HCT116 (cell line): ENCODE measurements around the gene HLA-DOA. TPM values are rescaled to one million over a fixed set of nuclear protein-coding genes. Genes with fewer than 3 reads are reported as not detected.
A peak's percentile ranks its signal among the peaks of the same experiment; 100 is the strongest.

Source experiments
- ATAC-seq: fragments of 200-7000 bp; cut with Tn5 transposase; 2 replicates; pipeline ENCODE4 v1.9.1; 2020; ENCODE audit warnings: mild to moderate bottlenecking, moderate library complexity
- BruUV-seq: library from RNA; stranded (reverse); fragments of 400-500 nt; replicated peaks from 2 replicates; lab custom pipeline; 2021; lab: Mats Ljungman, UMichigan
- CTCF ChIA-PET: fragments of 300-600 bp; sonication (Branson Sonifier 250); formaldehyde crosslinking; loops from one replicate; lab custom pipeline; 2021; ENCODE audit warnings: antibody characterized with exemption; lab: Charles Lee
- POLR2A ChIA-PET: fragments of 300-600, 350-600 bp; sonication (Branson Sonifier 250); formaldehyde crosslinking; loops from one replicate; lab custom pipeline; 2021; ENCODE audit warnings: antibody characterized with exemption; lab: Charles Lee
- RAD21 ChIA-PET, 2 experiments: fragments of 300-600 bp; sonication (Branson Sonifier 250); formaldehyde crosslinking; loops; one replicate each; lab custom pipeline; 2023; ENCODE audit warnings: low total read pairs in 2 of 2; ENCODE audit not compliant: uncharacterized antibody in 2 of 2, unreplicated experiment in 2 of 2, low non-redundant PET in 1 of 2; lab: Charles Lee
- DNase-seq: peaks from one replicate; pipeline ENCODE4 v3.0.0-alpha.2; 2010; ENCODE audit warnings: low read depth, low spot score
- H2AFZ ChIP-seq: fragments of 200-600 bp; shearing (Covaris generic), sonication (generic); 2 replicates; pipeline ENCODE4 v1.6.1; 2017; ENCODE audit warnings: low read depth, mixed run types, mixed read lengths, antibody characterized with exemption, low read length; ENCODE audit not compliant: poor library complexity, severe bottlenecking
- H3K27ac ChIP-seq: 2 replicates; pipeline ENCODE4 v1.5.1; 2012; ENCODE audit warnings: low read depth, low read length
- H3K27me3 ChIP-seq: fragments of 200-600 bp; sonication (generic); 2 replicates; pipeline ENCODE4 v1.6.1; 2016; ENCODE audit warnings: mixed run types, low read length, mixed read lengths; ENCODE audit not compliant: insufficient read depth
- H3K36me3 ChIP-seq, 2 experiments: fragments of 200-500 bp in 1 of 2; fragments of 200-600 bp in 1 of 2; sonication (Bioruptor generic) in 1 of 2; sonication (generic) in 1 of 2; 2 replicates each; pipeline versions ENCODE4 v1.5.1 to v1.6.1; 2014 to 2016; ENCODE audit warnings: low read length in 2 of 2, inconsistent platforms in 1 of 2, mixed read lengths in 1 of 2, mixed run types in 1 of 2; ENCODE audit not compliant: insufficient read depth in 2 of 2, control insufficient read depth in 1 of 2
- H3K4me1 ChIP-seq, 2 experiments: fragments of 200-600 bp in 1 of 2; sonication (generic) in 1 of 2; 2 replicates each; pipeline versions ENCODE4 v1.5.1 to v1.6.1; 2012 to 2017; ENCODE audit warnings: low read length in 2 of 2, inconsistent platforms in 1 of 2, mild to moderate bottlenecking in 1 of 2, mixed read lengths in 1 of 2, mixed run types in 1 of 2, moderate library complexity in 1 of 2; ENCODE audit not compliant: insufficient read depth in 2 of 2, control insufficient read depth in 1 of 2
- H3K4me2 ChIP-seq: fragments of 200-600 bp; sonication (generic); 2 replicates; pipeline ENCODE4 v1.6.1; 2017; ENCODE audit warnings: mixed run types, low read length, mixed read lengths
- H3K4me3 ChIP-seq, 2 experiments: fragments of 200-600 bp in 1 of 2; sonication (generic) in 1 of 2; replicated peaks in 1 of 2; 2 replicates each; pipeline ENCODE4 v1.5.1; 2011 to 2016; ENCODE audit warnings: low read length in 2 of 2, control low read depth in 1 of 2, low read depth in 1 of 2, mild to moderate bottlenecking in 1 of 2, mixed read lengths in 1 of 2, mixed run types in 1 of 2
- H3K79me2 ChIP-seq: fragments of 200-600 bp; sonication (generic); 2 replicates; pipeline ENCODE4 v1.6.1; 2017; ENCODE audit warnings: mild to moderate bottlenecking, mixed run types, low read length, moderate library complexity, mixed read lengths; ENCODE audit not compliant: insufficient read depth
- H3K9ac ChIP-seq: fragments of 200-600 bp; sonication (generic); 2 replicates; pipeline ENCODE4 v1.6.1; 2016; ENCODE audit warnings: low read length, mixed read lengths
- H3K9me2 ChIP-seq: fragments of 200-600 bp; sonication (generic), shearing (Covaris generic); 2 replicates; pipeline ENCODE4 v1.6.1; 2017; ENCODE audit warnings: mixed run types, mild to moderate bottlenecking, moderate library complexity; ENCODE audit not compliant: insufficient read depth
- H3K9me3 ChIP-seq, 2 experiments: fragments of 200-500 bp in 1 of 2; fragments of 200-600 bp in 1 of 2; sonication (Bioruptor generic) in 1 of 2; sonication (generic) in 1 of 2; 2 replicates each; pipeline ENCODE4 v1.6.1; 2014 to 2017; ENCODE audit warnings: low read length in 2 of 2, mixed read lengths in 2 of 2, inconsistent platforms in 1 of 2, low read depth in 1 of 2, mild to moderate bottlenecking in 1 of 2, mixed run types in 1 of 2, moderate library complexity in 1 of 2; ENCODE audit not compliant: control insufficient read depth in 1 of 2, insufficient read depth in 1 of 2
- H4K20me1 ChIP-seq: fragments of 200-600 bp; sonication (generic), shearing (Covaris generic); 2 replicates; pipeline ENCODE4 v1.6.1; 2017; ENCODE audit warnings: mixed run types, mild to moderate bottlenecking, moderate library complexity; ENCODE audit not compliant: insufficient read depth
- CBX3 ChIP-seq: IDR thresholded peaks from 2 replicates; pipeline ENCODE4 v1.6.1; 2012; ENCODE audit warnings: low read depth
- CEBPB ChIP-seq: IDR thresholded peaks from 2 replicates; pipeline ENCODE4 v1.6.1; 2012; ENCODE audit warnings: low read depth
- EZH2 ChIP-seq: fragments of 200-600 bp; sonication (generic); IDR thresholded peaks from 2 replicates; pipeline ENCODE4 v1.6.1; 2017; ENCODE audit warnings: antibody characterized with exemption, mixed run types
- FOSL1 ChIP-seq: IDR thresholded peaks from 2 replicates; pipeline ENCODE4 v1.6.1; 2012; ENCODE audit warnings: low read depth
- JUND ChIP-seq: IDR thresholded peaks from 2 replicates; pipeline ENCODE4 v1.6.1; 2012
- POLR2AphosphoS5 ChIP-seq: IDR thresholded peaks from 2 replicates; pipeline ENCODE4 v1.6.1; 2011; ENCODE audit warnings: mild to moderate bottlenecking, low read depth, low read length, moderate library complexity
- RAD21 ChIP-seq: IDR thresholded peaks from 2 replicates; pipeline ENCODE4 v1.6.1; 2012; ENCODE audit warnings: low read depth, mild to moderate bottlenecking
- SIN3A ChIP-seq: IDR thresholded peaks from 2 replicates; pipeline ENCODE4 v1.6.1; 2012; ENCODE audit warnings: low read depth
- SP1 ChIP-seq: IDR thresholded peaks from 2 replicates; pipeline ENCODE4 v1.6.1; 2012; ENCODE audit warnings: low read depth
- YY1 ChIP-seq: IDR thresholded peaks from 2 replicates; pipeline ENCODE4 v1.6.1; 2011; ENCODE audit warnings: low read length, low read depth, moderate library complexity, mild to moderate bottlenecking; ENCODE audit not compliant: insufficient replicate concordance; ENCODE audit errors: extremely low read depth
- ZFX ChIP-seq: fragments of 450-650 bp; IDR thresholded peaks from 2 replicates; pipeline ENCODE4 v1.6.1; 2017
- ZNF274 ChIP-seq: fragments of 200-500 bp; sonication (Bioruptor generic); IDR thresholded peaks from 2 replicates; pipeline ENCODE4 v1.6.1; 2014; ENCODE audit warnings: mild to moderate bottlenecking, low read depth, low read length, inconsistent platforms
- intact Hi-C: fragments of 100-400 bp; cut with micrococcal nuclease; formaldehyde crosslinking; loops from 2 replicates; pipeline ENCODE4 v1.10.0; 2022
- total RNA-seq: library from RNA; stranded (reverse); gene quantifications from one replicate; pipeline ENCODE4 v1.2.1, GENCODE V29; 2021; ENCODE audit not compliant: unreplicated experiment
- TF ChIP-seq, protein P1 (sequence below): IDR thresholded peaks from 2 replicates; pipeline ENCODE4 v1.6.1; 2012
- TF ChIP-seq, protein P2 (sequence below): IDR thresholded peaks from 2 replicates; pipeline ENCODE4 v1.6.1; 2012
- TF ChIP-seq, protein P3 (sequence below): IDR thresholded peaks from 2 replicates; pipeline ENCODE4 v1.6.1; 2012; ENCODE audit warnings: low read depth
- TF ChIP-seq, protein P4 (sequence below): IDR thresholded peaks from 2 replicates; pipeline ENCODE4 v1.6.1; 2011; ENCODE audit warnings: mild to moderate bottlenecking, low read length, moderate library complexity; ENCODE audit not compliant: insufficient replicate concordance; ENCODE audit errors: extremely low read depth

HLA-DOA gene
- total RNA-seq, 1 experiment from 2014 or later = 0.39 TPM

DNA sequence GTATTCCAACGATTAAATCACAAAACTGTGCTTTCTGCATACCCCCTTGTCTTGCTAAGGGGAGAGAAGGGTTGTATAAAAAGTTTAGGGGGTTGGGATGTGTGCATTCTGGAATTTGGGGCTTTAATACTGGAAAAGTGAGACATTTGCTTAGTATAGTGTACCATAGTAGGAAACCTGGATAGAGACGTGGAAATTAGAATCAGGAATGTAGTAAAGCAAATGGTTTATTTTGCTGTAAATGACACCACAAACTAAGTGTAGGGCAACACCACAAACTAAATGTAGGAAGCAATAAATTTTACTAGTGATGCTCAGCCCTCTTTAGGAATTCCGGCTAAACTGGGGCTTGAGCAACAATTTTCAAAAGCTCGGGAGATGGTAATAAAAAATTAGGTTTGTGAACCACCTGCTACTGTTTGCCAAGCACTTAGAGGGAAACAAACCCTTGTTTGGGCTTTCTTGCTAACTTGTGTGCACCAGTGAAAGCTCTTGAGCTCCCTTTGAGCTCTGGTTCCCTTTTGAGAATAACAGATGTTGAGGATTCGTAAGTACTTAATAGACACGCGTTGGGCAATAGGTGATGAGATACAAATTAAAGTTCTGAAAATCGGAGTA lies 27.2 kb downstream of the HLA-DOA start:
- no peak overlapping the region for H3K27ac ChIP-seq
- DNase-seq (no peak), ATAC-seq (no peak; the same call in 1 of the 2 replicates)
- no peaks in the 10 kb centered on the region for H3K4me1 ChIP-seq
- peaks cover 41 to 42% of the 10 kb centered on the region in 2 experiments for H3K36me3 ChIP-seq
- BruUV-seq = no TSS peak
- peaks cover 36% of the 10 kb centered on the region for H3K79me2 ChIP-seq
- RAD21 ChIA-PET = no interaction called here
- no peaks in the 10 kb centered on the region for H3K27me3 ChIP-seq
- CTCF ChIA-PET = interaction anchor here (0.9 to 4.0 kb wide), 3 partner anchors 10 to 96 kb away, joined by 3 to 39 read pairs (median 4); partner anchors contain the start of gene HLA-DMA
- TF ChIP-seq CBX3 (no peak), RAD21 (0 out of 2 replicates have a peak, but pooled peaks have one; percentile 2), CEBPB (no peak), ZNF274 (no peak), YY1 (no peak), FOSL1 (no peak), ZFX (no peak), SP1 (no peak), POLR2AphosphoS5 (peak; percentile 67; the same call in 1 of the 2 replicates), JUND (peak; percentile 10), EZH2 (no peak), SIN3A (peak; percentile 25; the same call in 1 of the 2 replicates)
- TF ChIP-seq, protein P1, sequence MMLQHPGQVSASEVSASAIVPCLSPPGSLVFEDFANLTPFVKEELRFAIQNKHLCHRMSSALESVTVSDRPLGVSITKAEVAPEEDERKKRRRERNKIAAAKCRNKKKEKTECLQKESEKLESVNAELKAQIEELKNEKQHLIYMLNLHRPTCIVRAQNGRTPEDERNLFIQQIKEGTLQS = no peak
- TF ChIP-seq, protein P2, sequence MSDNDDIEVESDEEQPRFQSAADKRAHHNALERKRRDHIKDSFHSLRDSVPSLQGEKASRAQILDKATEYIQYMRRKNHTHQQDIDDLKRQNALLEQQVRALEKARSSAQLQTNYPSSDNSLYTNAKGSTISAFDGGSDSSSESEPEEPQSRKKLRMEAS = no peak
- TF ChIP-seq, protein P3, sequence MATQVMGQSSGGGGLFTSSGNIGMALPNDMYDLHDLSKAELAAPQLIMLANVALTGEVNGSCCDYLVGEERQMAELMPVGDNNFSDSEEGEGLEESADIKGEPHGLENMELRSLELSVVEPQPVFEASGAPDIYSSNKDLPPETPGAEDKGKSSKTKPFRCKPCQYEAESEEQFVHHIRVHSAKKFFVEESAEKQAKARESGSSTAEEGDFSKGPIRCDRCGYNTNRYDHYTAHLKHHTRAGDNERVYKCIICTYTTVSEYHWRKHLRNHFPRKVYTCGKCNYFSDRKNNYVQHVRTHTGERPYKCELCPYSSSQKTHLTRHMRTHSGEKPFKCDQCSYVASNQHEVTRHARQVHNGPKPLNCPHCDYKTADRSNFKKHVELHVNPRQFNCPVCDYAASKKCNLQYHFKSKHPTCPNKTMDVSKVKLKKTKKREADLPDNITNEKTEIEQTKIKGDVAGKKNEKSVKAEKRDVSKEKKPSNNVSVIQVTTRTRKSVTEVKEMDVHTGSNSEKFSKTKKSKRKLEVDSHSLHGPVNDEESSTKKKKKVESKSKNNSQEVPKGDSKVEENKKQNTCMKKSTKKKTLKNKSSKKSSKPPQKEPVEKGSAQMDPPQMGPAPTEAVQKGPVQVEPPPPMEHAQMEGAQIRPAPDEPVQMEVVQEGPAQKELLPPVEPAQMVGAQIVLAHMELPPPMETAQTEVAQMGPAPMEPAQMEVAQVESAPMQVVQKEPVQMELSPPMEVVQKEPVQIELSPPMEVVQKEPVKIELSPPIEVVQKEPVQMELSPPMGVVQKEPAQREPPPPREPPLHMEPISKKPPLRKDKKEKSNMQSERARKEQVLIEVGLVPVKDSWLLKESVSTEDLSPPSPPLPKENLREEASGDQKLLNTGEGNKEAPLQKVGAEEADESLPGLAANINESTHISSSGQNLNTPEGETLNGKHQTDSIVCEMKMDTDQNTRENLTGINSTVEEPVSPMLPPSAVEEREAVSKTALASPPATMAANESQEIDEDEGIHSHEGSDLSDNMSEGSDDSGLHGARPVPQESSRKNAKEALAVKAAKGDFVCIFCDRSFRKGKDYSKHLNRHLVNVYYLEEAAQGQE = no peak
- TF ChIP-seq, protein P4, sequence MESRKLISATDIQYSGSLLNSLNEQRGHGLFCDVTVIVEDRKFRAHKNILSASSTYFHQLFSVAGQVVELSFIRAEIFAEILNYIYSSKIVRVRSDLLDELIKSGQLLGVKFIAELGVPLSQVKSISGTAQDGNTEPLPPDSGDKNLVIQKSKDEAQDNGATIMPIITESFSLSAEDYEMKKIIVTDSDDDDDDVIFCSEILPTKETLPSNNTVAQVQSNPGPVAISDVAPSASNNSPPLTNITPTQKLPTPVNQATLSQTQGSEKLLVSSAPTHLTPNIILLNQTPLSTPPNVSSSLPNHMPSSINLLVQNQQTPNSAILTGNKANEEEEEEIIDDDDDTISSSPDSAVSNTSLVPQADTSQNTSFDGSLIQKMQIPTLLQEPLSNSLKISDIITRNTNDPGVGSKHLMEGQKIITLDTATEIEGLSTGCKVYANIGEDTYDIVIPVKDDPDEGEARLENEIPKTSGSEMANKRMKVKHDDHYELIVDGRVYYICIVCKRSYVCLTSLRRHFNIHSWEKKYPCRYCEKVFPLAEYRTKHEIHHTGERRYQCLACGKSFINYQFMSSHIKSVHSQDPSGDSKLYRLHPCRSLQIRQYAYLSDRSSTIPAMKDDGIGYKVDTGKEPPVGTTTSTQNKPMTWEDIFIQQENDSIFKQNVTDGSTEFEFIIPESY = no peak
- H3K9ac ChIP-seq = no peak overlapping the region
- intact Hi-C loops = no loop called here
- H3K4me3 ChIP-seq = no peak overlapping the region
- POLR2A ChIA-PET = interaction anchor here (0.9 to 12.5 kb wide), 2 partner anchors 11 to 88 kb away, joined by 3 to 227 read pairs; partner anchors contain the start of gene BRD2
- H2AFZ ChIP-seq = no peak overlapping the region
- peaks cover 50% of the 10 kb centered on the region for H4K20me1 ChIP-seq
- H3K4me2 ChIP-seq = no peak overlapping the region
- no peaks in the 10 kb centered on the region for H3K9me3 ChIP-seq
- no peaks in the 10 kb centered on the region for H3K9me2 ChIP-seq
